H1 (cell line): ENCODE results near the gene COL25A1. TPM values are rescaled to one million over a fixed set of nuclear protein-coding genes. Genes with fewer than 3 reads are reported as not detected.

Experiments used
- GTF2F1 ChIP-seq: IDR thresholded peaks from 2 replicates; pipeline ENCODE4 v1.6.1; 2012; ENCODE audit warnings: low read depth, low read length, improper control_type of control experiment, borderline replicate concordance
- JUN ChIP-seq: IDR thresholded peaks from 2 replicates; pipeline ENCODE4 v1.6.1; 2011; ENCODE audit warnings: low read depth, mild to moderate bottlenecking, improper control_type of control experiment, low read length
- TAF1 ChIP-seq: IDR thresholded peaks from 2 replicates; pipeline ENCODE4 v1.6.1; 2011; ENCODE audit warnings: mild to moderate bottlenecking, low read depth, low read length
- polyA plus RNA-seq, 7 experiments: library from polyadenylated mRNA; depleted of rRNA in 3 of 7; stranded (reverse) in 5 of 7; unstranded in 2 of 7; fragments of >200 nt in 5 of 7; fragments of 200-250 nt in 2 of 7; gene quantifications; 1 replicate in 5 of 7; 2 replicates in 1 of 7; 4 replicates in 1 of 7; pipeline versions ENCODE4 v1.2.1 to v1.2.3, GENCODE V29; 2011 to 2013; ENCODE audit warnings: missing spikeins in 2 of 7, mixed read lengths in 2 of 7
- total RNA-seq: library from RNA; stranded (reverse); fragmentation: NEBNext Ultra II Directional; extraction: Animal tissue kit (Norgen Biotek cat#: 25700); gene quantifications from 2 replicates; pipeline ENCODE4 v1.2.1, GENCODE V29; 2021

The COL25A1 gene
- total and polyA plus RNA-seq, 2 of the 8 experiments (the other 6 are each of a cell fraction or from before 2014, with no cell fraction given) = 1.1 to 8.3 TPM

DNA sequence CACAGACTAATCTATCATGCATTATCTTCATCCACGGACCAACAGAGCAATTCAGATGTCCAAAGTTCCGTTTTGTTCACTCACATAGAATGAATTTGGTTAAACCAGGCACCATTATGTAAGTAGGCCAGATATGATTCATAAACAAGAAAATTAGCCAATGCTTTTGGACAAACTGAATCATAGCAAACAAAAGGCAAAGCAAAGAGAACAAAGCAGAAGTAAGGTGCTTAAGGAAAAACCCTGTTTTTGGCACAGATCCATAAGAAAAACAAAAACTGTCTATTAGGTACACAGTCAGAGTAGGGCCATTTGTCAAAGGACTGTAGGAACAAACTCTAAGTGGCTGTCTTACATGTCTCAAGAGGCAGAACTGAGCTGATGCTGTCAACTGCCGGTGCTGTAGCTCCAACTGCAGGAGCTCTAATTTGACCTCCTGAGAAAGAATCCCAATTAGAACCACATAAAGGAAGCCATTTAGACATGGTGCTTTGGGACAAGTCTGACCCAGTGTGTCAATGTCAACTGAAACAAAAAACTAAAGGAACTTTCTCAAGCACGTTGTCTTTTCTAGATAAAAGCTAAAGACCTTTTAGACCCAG, 146.7 kb downstream of the COL25A1 start (continued):
- TF ChIP-seq GTF2F1 = no peak
- no peak for TF ChIP-seq JUN
- TF ChIP-seq TAF1 = no peak
